ENCODE results near the gene HTRA1. TPM values are rescaled to one million over a fixed set of nuclear protein-coding genes. Genes with fewer than 3 reads are reported as not detected.

The HTRA1 gene
- polyA plus RNA-seq (ENCODE audit: insufficient read length), result 74.3 TPM

GRCh38 chr10:122461367-122461728 lies at the start of gene HTRA1:
Gene HTRA1, plus strand, starts transcription at chr10:122461553. Its CDS starts 100 bp downstream, at chr10:122461653.
- DNase-seq (ENCODE audit: low read depth), result no peak

GRCh38 chr10:122413327-122413726 lies 48.0 kb upstream of the HTRA1 start:
- DNase-seq (ENCODE audit: low read depth), result no peak

GRCh38 chr10:122417667-122418066 lies 43.7 kb upstream of the HTRA1 start:
- no peak for DNase-seq (ENCODE audit: low read depth)

- no peak for DNase-seq (ENCODE audit: low read depth)
Measured at GRCh38 chr10:122419016-122419415, 42.3 kb upstream of the HTRA1 start.

GRCh38 chr10:122419876-122420623 lies 41.3 kb upstream of the HTRA1 start:
- DNase-seq (ENCODE audit: low read depth), result peak; percentile 17

GRCh38 chr10:122420624-122421007 lies 40.7 kb upstream of the HTRA1 start:
- DNase-seq (ENCODE audit: low read depth), result no peak

- no peak for DNase-seq (ENCODE audit: low read depth)
Measured at GRCh38 chr10:122421054-122421625, 40.2 kb upstream of the HTRA1 start.

- DNase-seq (ENCODE audit: low read depth), result no peak
Measured at GRCh38 chr10:122421742-122422141, 39.6 kb upstream of the HTRA1 start.

- DNase-seq (ENCODE audit: low read depth), result no peak
Measured at GRCh38 chr10:122422266-122422989, 38.9 kb upstream of the HTRA1 start.

- no peak for DNase-seq (ENCODE audit: low read depth)
Measured at GRCh38 chr10:122424059-122424458, 37.3 kb upstream of the HTRA1 start.

GRCh38 chr10:122426829-122427228 lies 34.5 kb upstream of the HTRA1 start:
- DNase-seq (ENCODE audit: low read depth), result no peak

GRCh38 chr10:122427280-122427679 lies 34.1 kb upstream of the HTRA1 start:
- no peak for DNase-seq (ENCODE audit: low read depth)

GRCh38 chr10:122435212-122435827 lies 26.0 kb upstream of the HTRA1 start:
- peak; percentile 38 for DNase-seq (ENCODE audit: low read depth)

GRCh38 chr10:122441961-122442360 lies 19.4 kb upstream of the HTRA1 start:
- no peak for DNase-seq (ENCODE audit: low read depth)

- no peak for DNase-seq (ENCODE audit: low read depth)
Measured at GRCh38 chr10:122445469-122445868, 15.9 kb upstream of the HTRA1 start.

GRCh38 chr10:122445904-122446303 lies 15.4 kb upstream of the HTRA1 start:
- DNase-seq (ENCODE audit: low read depth), result no peak

- DNase-seq (ENCODE audit: low read depth), result no peak
Measured at GRCh38 chr10:122446668-122447423, 14.5 kb upstream of the HTRA1 start.

- no peak for DNase-seq (ENCODE audit: low read depth)
Measured at GRCh38 chr10:122448600-122448999, 12.8 kb upstream of the HTRA1 start.

GRCh38 chr10:122449153-122449552 lies 12.2 kb upstream of the HTRA1 start:
- no peak for DNase-seq (ENCODE audit: low read depth)

GRCh38 chr10:122450353-122450990 lies 10.9 kb upstream of the HTRA1 start:
- DNase-seq (ENCODE audit: low read depth), result no peak

- DNase-seq (ENCODE audit: low read depth), result no peak
Measured at GRCh38 chr10:122454071-122454470, 7.3 kb upstream of the HTRA1 start.

Data from forelimb muscle (tissue), 1 donor.